OCI-LY1 (cell line): Measurements from ENCODE around the gene RANBP1.
A peak's percentile ranks its signal among the peaks of the same experiment; 100 is the strongest.

Experiments used
- H2AFZ ChIP-seq: fragments of 200-600 bp; sonication (generic), shearing (Covaris generic); 2 replicates; pipeline ENCODE4 v1.6.0; 2014; ENCODE audit warnings: antibody characterized with exemption, mild to moderate bottlenecking, low read length
- H3F3A ChIP-seq: fragments of 200-600 bp; sonication (generic), shearing (Covaris generic); 2 replicates; pipeline ENCODE4 v1.6.0; 2014; ENCODE audit warnings: mild to moderate bottlenecking, antibody characterized with exemption, low read length, moderate library complexity; ENCODE audit not compliant: insufficient read depth
- H3K27ac ChIP-seq: fragments of 200-600 bp; sonication (generic); 2 replicates; pipeline ENCODE4 v1.5.1; 2014; ENCODE audit warnings: low read length, mixed run types, mild to moderate bottlenecking, low read depth; ENCODE audit not compliant: poor library complexity, severe bottlenecking
- H3K27me3 ChIP-seq: fragments of 200-600 bp; sonication (generic); 2 replicates; pipeline ENCODE4 v1.6.0; 2014; ENCODE audit warnings: antibody characterized with exemption, mild to moderate bottlenecking, low read length, moderate library complexity; ENCODE audit not compliant: insufficient read depth
- H3K36me3 ChIP-seq: fragments of 200-600 bp; sonication (generic); 2 replicates; pipeline ENCODE4 v1.6.1; 2014; ENCODE audit warnings: mild to moderate bottlenecking, antibody characterized with exemption, low read length, moderate library complexity, mixed read lengths; ENCODE audit not compliant: insufficient read depth
- H3K4me1 ChIP-seq: fragments of 200-600 bp; sonication (generic); 2 replicates; pipeline ENCODE4 v1.5.1; 2014; ENCODE audit warnings: mild to moderate bottlenecking, low read length, moderate library complexity; ENCODE audit not compliant: insufficient read depth, severe bottlenecking
- H3K4me2 ChIP-seq: fragments of 200-600 bp; sonication (generic), shearing (Covaris generic); 2 replicates; pipeline ENCODE4 v1.6.1; 2014; ENCODE audit warnings: low read length
- H3K4me3 ChIP-seq: fragments of 200-600 bp; sonication (generic); 2 replicates; pipeline ENCODE4 v1.5.1; 2014; ENCODE audit warnings: low read length, low read depth, mild to moderate bottlenecking, mixed read lengths; ENCODE audit not compliant: poor library complexity, severe bottlenecking
- H3K79me2 ChIP-seq: fragments of 200-600 bp; shearing (Covaris generic); 2 replicates; pipeline ENCODE4 v1.6.1; 2016; ENCODE audit warnings: mixed run types, low read length, mixed read lengths; ENCODE audit not compliant: insufficient read depth
- H3K9ac ChIP-seq: fragments of 200-600 bp; sonication (generic), shearing (Covaris generic); 2 replicates; pipeline ENCODE4 v1.6.1; 2014; ENCODE audit warnings: mild to moderate bottlenecking, low read length, mixed read lengths
- H3K9me2 ChIP-seq: fragments of 200-600 bp; sonication (generic), shearing (Covaris generic); 2 replicates; pipeline ENCODE4 v1.6.1; 2014; ENCODE audit warnings: low read depth, mild to moderate bottlenecking, low read length, mixed read lengths
- H3K9me3 ChIP-seq: fragments of 200-600 bp; shearing (Covaris generic); 2 replicates; pipeline ENCODE4 v1.6.1; 2014; ENCODE audit warnings: low read length, mixed read lengths
- H4K20me1 ChIP-seq: fragments of 200-600 bp; sonication (generic), shearing (Covaris generic); 2 replicates; pipeline ENCODE4 v1.6.0; 2016; ENCODE audit warnings: mild to moderate bottlenecking, low read length; ENCODE audit not compliant: insufficient read depth
- CTCF ChIP-seq: fragments of 200-600 bp; sonication (generic), shearing (Covaris generic); IDR thresholded peaks from 2 replicates; pipeline ENCODE4 v1.5.1; 2017; ENCODE audit warnings: mild to moderate bottlenecking, antibody characterized with exemption, low read length, moderate library complexity, mixed read lengths
- EZH2 ChIP-seq: fragments of 200-600 bp; sonication (generic), shearing (Covaris generic); IDR thresholded peaks from 2 replicates; pipeline ENCODE4 v1.8.0; 2017; ENCODE audit warnings: borderline replicate concordance, mixed run types, mild to moderate bottlenecking, antibody characterized with exemption, low read length, moderate library complexity, mixed read lengths

Gene RANBP1

DNA sequence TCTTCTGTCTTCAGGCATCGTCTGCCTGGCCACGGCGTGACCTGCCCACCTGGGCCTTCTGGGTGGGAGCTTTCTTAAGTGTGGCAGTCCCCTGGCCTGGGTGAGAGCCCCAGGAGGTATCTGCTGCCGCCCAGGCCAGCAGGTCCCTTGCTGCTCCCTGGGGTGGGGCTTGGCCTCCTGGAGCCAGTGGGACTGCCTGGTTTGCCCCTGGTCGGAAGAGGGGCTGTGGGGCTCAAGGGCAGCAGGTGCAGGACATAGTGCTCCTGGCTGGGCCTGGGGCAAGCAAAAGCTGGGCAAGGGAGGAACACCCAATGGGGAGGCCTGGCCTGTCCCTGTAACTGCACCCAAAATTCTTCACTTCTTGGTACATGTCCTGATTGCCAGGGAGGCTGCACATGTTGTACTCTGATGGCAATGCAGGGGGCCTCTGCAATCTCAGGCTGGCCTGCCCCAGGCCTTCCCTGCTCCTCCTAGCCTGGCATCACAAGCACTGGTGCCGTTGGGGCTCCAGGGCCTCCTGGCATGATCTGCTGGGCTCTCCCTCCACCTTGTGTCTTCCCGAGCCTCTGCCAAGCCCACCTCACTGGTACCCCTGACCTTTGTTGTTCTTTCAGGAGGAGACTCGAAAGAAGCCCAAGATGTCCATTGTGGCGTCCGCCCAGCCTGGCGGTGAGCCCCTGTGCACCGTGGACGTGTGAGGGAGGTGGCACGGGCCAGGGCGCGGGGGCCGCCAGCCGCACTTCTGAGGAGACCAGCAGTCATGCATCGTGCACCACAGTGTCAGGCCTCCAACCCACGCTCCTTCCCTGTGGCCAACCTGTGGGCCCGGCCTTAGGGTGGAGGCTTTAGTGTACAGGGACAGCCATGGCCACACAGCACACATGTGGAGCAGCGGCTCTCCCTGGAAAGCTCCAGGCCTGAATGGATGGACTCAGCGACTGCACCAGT lies 6.2 kb upstream of the RANBP1 start:
- H3K9ac ChIP-seq: no peak overlapping the region
- peaks cover 92% of the 10 kb centered on the region for H3K36me3 ChIP-seq
- peaks cover 6% of the 10 kb centered on the region; the same call in 1 of the 2 replicates for H3F3A ChIP-seq
- peaks cover 14% of the 10 kb centered on the region for H3K4me1 ChIP-seq
- H3K27ac ChIP-seq: no peak overlapping the region
- H3K79me2 ChIP-seq: no peaks in the 10 kb centered on the region
- H4K20me1 ChIP-seq: no peaks in the 10 kb centered on the region
- no peak overlapping the region for H3K4me3 ChIP-seq
- H3K9me3 ChIP-seq: no peaks in the 10 kb centered on the region
- no peak overlapping the region for H3K4me2 ChIP-seq
- no peak overlapping the region for H2AFZ ChIP-seq
- H3K9me2 ChIP-seq: no peaks in the 10 kb centered on the region
- no peaks in the 10 kb centered on the region for H3K27me3 ChIP-seq
- TF ChIP-seq CTCF: no peak
- TF ChIP-seq EZH2: no peak

DNA sequence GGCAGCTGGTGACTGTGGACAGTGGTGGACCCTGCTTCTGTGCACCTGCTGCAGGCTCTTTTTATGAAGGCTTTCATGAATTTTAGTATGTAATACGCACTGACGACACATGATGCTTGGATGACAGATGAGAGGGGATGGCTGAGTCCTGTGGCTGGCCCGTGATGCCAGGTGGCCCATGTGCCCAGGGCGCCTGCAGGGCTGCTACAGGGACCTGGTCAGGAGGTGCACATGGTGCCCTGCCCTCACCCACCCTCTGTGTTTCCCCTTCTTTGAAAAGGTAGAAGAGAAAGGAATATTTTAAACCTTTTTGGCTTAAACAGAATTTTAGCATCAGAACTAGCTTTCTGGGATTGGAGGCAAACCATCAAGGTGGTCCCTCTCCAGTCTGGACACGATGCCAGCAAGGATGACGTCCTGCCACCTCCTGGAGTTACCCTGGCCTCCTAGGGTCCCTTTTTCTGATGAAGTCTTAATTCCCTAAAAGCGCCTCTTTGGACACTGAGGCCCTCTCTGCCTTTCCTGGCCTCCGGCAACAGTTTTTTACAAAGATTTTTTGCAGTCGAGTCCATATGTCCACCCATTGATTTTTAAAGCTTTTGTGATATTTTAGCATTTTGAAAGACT lies 5.4 kb upstream of the RANBP1 start:
- H4K20me1 ChIP-seq: no peaks in the 10 kb centered on the region
- H3F3A ChIP-seq: peaks cover 6% of the 10 kb centered on the region; the same call in 1 of the 2 replicates
- no peak overlapping the region for H3K4me3 ChIP-seq
- no peak overlapping the region for H3K4me2 ChIP-seq
- TF ChIP-seq EZH2 (no peak), CTCF (no peak)
- no peaks in the 10 kb centered on the region for H3K9me3 ChIP-seq
- no peak overlapping the region for H3K9ac ChIP-seq
- H3K79me2 ChIP-seq: no peaks in the 10 kb centered on the region
- H3K27me3 ChIP-seq: no peaks in the 10 kb centered on the region
- H2AFZ ChIP-seq: no peak overlapping the region
- peaks cover 19% of the 10 kb centered on the region for H3K4me1 ChIP-seq
- peak overlapping the region; percentile 72 for H3K27ac ChIP-seq
- no peaks in the 10 kb centered on the region for H3K9me2 ChIP-seq
- peaks cover 93% of the 10 kb centered on the region for H3K36me3 ChIP-seq

- Histone ChIP-seq H3K4me1 (peaks cover 26% of the 10 kb centered on the region), H2AFZ (no peak overlapping the region), H3K27me3 (no peaks in the 10 kb centered on the region), H3K9ac (no peak overlapping the region), H3K79me2 (peaks cover 5% of the 10 kb centered on the region; the same call in 1 of the 2 replicates), H3K4me2 (no peak overlapping the region), H3K9me3 (no peaks in the 10 kb centered on the region), H3K9me2 (no peaks in the 10 kb centered on the region), H3K4me3 (no peak overlapping the region), H3K27ac (peak overlapping the region; percentile 72), H3F3A (peaks cover 6% of the 10 kb centered on the region; the same call in 1 of the 2 replicates), H4K20me1 (no peaks in the 10 kb centered on the region), H3K36me3 (peaks cover 96% of the 10 kb centered on the region)
- TF ChIP-seq EZH2 (no peak), CTCF (peak; percentile 68)
These were observed 4.7 kb upstream of the RANBP1 start for GRCh38 chr22:20111045-20111688.
